GM12864 (cell line): Measurements from ENCODE around the gene UNC13B.

Source experiments
- DNase-seq: peaks from one replicate; pipeline ENCODE4 v3.0.0-alpha.2; 2011; ENCODE audit warnings: low read depth
- H3K4me3 ChIP-seq: 2 replicates; pipeline ENCODE4 v1.5.1; 2011; ENCODE audit warnings: mild to moderate bottlenecking, low read depth, low read length, control low read depth
- CTCF ChIP-seq: IDR thresholded peaks from 2 replicates; pipeline ENCODE4 v1.5.1; 2011; ENCODE audit warnings: low read depth, mild to moderate bottlenecking, moderate library complexity, low read length, control low read depth, inconsistent platforms; ENCODE audit errors: missing control alignments

Gene UNC13B

GRCh38 chr9:35335164-35335563 lies 173.4 kb downstream of the UNC13B start:
- no peak for TF ChIP-seq CTCF
- H3K4me3 ChIP-seq, result no peak overlapping the region
- DNase-seq, result no peak

- no peak for TF ChIP-seq CTCF
These were observed 176.3 kb downstream of the UNC13B start for GRCh38 chr9:35338086-35338485.

DNA sequence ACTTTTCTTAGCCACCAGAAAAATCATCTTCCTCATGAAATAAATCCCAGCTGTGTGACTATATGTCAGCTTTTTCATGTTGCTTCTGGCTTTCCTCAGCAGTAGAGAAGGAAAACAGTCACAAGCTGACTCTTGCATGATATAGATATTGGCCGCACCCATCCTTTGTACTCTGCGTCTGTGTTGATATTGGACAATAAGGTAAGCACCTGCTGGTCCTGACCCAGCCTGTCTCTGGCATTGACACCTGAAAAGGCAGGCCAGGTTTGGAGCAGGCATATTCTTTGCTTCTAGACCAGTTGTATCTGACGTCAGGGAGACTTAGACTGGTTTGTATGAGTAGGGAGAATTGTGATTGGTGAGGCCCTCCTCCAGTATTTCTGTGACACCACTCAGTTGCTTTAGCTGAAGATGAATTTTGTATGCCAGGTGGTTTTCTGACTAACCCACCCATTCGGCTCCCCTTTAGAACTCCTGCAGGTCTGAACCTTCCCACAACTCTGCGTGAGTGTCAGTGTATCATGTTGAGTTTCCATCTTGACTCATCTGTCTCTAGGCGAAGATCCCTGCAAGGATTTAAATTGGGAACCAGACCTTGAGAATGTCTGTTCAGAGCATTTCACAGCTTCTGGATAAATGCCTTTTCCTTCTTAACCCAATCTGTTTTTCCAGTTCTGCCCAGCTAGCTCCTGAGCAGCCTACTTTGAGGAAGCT lies 176.9 kb downstream of the UNC13B start:
- no peak for TF ChIP-seq CTCF
- H3K4me3 ChIP-seq, result no peak overlapping the region
- no peak for DNase-seq

More at GRCh38 chr9:35338086-35338485, 176.3 kb downstream of the UNC13B start:
- no peak for DNase-seq
- no peak overlapping the region for H3K4me3 ChIP-seq

- DNase-seq, result no peak
- TF ChIP-seq CTCF, result no peak
- no peak overlapping the region for H3K4me3 ChIP-seq
These were observed 178.2 kb downstream of the UNC13B start for GRCh38 chr9:35340046-35340445.

DNA sequence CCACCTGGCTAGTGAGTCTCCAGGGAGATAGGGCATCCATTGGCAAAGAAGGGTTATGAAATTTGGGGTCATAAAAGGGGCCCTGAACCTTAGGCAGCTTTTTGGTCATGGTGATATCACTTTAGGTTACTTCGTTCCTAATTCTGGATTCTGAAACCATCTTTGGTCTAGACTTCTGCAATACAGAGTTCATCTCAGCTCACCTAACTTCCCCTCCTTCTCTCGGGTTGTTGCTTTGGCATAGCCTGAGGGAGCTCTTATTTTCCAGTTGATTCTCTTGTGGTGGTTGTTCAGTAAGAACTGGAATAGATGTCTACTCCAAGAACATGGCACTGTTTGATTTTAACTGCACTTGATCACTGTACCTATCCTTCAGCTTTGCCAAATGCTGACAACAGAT lies 179.2 kb downstream of the UNC13B start:
- no peak overlapping the region for H3K4me3 ChIP-seq
- DNase-seq, result no peak
- no peak for TF ChIP-seq CTCF

DNA sequence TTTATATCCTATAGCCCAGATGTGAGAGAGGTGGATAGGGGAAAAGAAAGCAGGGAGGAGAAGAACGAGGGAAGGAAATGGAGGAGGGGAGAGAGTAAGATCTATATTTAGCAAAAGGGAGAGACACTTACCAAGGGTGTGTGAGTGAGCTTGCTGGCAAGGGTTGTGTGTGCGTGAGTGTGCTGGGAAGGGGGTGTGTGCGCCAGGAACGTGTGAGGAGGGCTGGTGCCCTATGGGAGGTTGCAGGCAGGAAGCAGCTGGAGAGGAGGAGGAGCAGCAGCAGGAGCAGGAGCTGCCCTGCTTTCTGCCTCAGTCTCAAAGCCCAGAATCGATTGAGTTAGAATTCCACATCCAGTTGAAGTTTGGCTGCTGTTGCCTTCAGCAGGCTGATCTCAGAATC lies 179.8 kb downstream of the UNC13B start:
- no peak for TF ChIP-seq CTCF
- no peak for DNase-seq

More for the DNA sequence above, 179.8 kb downstream of the UNC13B start:
- H3K4me3 ChIP-seq, result no peak overlapping the region
